ENCODE results near the gene TMEM170A.

- TF ChIP-seq CTCF (IDR thresholded peaks at IDR 0.05) (no peak), POLR2A (IDR thresholded peaks at IDR 0.05) (no peak)
Observed at GRCh38 chr16:75477680-75478473, 13.4 kb upstream of the TMEM170A start.
